Stimulated activated CD4-positive, alpha-beta T cell treated with anti-CD3 and anti-CD28 coated beads, Interleukin-1b, Interleukin-23, amount 100 ng/mL, for 48 hours (primary cell): ENCODE results near the gene HLCS.
"Not testable (repeated sequence)": the region's sequence is repeated elsewhere in the genome, so short reads cannot be mapped to it uniquely, and the experiment has no call there.

Experiments
- DNase-seq: peaks from one replicate; pipeline ENCODE4 v3.0.0-alpha.2; 2020

HLCS gene

DNA sequence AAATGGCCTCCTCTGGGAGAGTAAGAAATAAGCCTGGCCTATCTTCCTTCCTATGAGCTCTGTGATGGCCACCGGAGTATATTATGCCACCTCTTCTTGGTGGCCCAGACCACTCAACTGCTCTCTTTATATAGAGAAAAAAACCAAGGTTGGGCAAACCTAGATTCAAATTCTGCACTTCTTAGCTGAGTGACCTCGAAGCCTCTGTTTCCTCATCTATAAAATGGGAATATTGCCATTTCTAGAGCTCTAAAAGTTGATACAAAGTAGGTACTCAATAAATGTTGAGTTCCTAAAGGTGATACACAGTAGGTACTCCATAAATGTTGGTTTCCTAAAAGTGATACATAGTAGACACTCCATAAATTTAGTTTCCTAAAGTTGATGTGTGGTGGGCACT lies 120.7 kb downstream of the HLCS start:
- no peak for DNase-seq

GRCh38 chr21:36845070-36845469 lies 121.4 kb downstream of the HLCS start:
- no peak for DNase-seq

DNA sequence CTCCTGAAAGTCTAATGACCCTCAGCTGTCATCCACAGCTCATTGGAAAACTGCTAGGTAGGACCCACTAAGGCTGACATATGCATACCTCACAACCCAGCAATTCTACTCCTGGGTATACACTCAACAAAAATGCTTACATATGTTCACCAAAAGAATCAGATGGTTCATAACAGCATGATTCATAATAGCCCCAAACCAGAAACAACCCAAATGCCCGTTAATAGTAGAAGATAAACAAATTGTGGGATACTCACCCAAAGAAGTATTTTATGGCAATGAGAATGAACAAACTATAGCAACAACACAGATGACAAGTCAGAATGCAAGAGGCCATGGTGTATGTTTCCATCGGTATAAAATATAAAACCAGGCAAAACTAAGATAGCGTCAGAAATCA lies 124.6 kb downstream of the HLCS start:
- DNase-seq, result no peak

DNA sequence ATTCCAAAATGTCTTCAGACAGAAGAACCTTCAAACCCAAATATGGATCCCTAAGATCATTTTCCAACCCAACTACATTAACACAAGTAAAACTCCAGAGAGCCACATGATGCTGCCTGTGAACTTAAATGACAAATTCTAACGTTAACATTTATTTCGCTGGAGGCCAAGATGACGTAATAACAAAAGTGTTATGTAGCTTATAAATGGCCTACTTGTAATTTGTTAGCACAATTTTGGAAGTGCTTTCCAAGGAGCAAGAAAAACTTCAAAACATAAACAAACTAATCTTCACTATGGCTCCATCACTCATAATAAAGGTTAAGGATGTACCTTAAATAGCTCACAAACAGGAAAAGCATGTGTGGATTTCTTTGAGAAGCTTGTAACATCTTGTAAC lies 126.7 kb downstream of the HLCS start:
- no peak for DNase-seq

GRCh38 chr21:36839123-36839522 lies 127.3 kb downstream of the HLCS start:
- no peak for DNase-seq

- DNase-seq, result no peak
Observed at GRCh38 chr21:36835383-36835795, 131.1 kb downstream of the HLCS start.

- no peak for DNase-seq
Observed at GRCh38 chr21:36834192-36834591, 132.3 kb downstream of the HLCS start.

DNA sequence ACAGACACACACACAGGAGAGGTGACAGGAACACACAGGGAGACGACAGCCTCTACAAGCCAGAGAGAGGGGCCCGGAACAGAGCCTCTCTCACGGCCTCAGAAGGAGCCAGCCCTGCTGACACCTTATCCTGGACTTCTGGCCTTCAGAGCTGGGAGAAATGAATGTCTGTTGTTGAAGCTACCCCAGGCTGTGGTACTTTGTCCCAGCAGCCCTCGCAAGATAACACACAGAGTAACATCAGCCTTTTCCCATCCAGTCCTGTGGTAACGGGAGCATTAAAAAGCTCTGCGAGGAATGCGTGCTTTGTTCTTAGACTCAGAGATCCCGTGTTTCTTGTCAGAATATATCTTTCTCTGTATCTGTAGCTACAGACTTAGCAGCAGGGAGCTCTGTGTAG lies 136.4 kb downstream of the HLCS start:
- DNase-seq, result no peak

DNA sequence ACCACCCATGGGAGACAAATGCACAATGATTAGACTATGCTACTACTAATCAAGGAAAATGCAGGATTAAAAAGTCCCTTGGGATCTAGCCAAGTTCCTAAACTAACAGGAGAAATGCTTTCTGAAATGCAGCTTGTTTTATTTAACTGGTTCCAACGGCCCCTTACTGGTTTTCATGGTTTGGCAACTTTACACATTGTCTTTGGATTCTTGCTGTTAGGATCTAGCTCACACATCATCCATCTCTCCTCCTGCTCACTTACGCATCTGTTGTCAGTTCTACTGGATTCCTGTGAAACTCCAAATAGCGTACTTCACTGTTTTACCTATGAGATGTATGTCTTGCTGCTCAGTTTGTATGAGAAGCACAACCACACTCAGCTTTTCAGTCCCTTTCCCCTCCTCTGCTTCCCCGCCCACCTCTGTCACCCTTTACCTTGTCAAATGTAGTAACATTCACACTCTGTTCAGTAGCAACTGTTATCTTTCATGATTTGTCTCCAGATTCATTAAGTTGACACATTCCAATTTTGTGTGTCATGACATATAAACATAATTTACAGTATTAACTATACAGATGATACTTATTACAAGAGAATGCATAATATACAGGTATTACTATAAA lies 137.5 kb downstream of the HLCS start:
- DNase-seq, result no peak

DNA sequence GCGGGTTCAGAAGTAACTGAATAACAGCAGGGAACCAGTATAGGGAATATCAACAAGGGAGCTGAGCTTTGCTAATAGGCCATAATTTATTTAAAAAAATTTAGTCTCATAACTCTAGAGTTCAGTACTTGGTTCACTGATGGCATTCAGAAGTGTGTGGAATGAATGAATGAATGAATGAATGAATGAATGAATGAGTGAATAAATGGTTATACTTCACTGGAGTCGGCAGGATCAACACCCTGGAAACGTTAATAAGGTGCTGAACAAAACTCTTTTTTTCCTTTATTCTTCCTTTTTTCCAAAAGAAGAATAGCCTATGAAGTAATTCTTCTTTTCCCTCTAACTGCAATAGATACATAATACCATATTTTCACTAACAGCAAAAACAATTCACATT lies 138.3 kb downstream of the HLCS start:
- no peak for DNase-seq

GRCh38 chr21:36825658-36826057 lies 140.8 kb downstream of the HLCS start:
- no peak for DNase-seq

- no peak for DNase-seq
Observed at GRCh38 chr21:36821032-36821299, 145.5 kb downstream of the HLCS start.

GRCh38 chr21:36820176-36821031 lies 146.1 kb downstream of the HLCS start:
- DNase-seq, result no peak

DNA sequence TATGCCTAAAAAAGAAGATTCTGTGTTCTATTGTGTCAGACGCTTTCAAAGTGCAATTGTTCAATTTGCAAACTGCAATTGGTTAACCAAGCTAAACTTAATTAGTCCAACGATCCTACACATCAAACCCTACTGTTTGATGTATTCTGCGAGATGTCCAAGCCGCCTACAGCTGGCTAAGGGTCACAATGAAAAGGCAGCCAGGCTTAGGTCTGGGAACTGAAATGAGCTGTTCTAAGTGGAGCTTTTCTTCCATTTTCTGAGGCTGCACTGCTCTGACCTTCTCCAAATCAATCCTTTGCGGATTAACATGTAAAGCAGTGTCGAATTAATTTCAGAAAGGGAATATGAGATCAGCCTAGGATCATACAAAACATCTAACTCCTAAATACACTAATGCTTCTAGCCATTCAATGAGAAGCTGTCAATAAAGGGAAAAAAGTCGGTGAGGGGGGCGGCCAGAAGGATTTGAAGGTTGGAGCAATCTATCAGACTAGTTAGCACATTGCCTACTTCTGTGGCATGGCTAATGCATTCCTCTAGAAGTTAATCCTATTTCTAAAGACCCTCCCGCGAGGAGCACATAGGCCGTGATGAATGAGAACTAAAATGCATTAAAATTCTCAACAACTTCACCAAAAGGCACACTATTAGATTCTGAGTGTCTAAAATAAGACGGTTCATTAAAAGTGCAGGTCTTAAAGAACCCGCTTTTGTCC lies 148.6 kb downstream of the HLCS start:
- no peak for DNase-seq

DNA sequence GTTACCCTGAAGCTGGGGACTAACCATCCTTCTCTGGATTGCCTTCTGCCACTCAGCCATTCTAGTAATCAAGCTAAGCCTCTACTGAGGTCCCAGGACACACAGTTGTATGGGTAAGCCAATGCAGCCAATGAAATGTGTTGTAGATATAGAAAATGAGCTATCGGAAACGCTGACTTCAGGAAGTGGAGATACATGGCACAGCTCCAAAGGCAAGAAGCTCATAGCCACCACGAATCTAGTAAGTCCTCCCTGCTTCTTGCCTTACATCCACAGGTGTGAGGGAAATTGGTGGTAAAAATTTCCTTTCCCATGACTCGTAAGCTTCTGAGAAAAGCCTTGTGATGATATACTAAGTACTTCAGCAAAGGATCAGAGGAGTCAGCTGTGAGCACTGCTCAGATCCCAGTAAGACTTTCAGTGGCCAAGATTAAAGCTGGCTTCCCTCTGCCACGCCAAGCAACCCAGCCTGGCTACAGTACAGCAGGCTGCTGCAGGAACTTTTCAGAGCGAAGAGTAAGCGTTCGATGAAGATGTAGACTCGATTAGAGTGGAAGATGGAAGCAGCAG lies 149.8 kb downstream of the HLCS start:
- no peak for DNase-seq

DNA sequence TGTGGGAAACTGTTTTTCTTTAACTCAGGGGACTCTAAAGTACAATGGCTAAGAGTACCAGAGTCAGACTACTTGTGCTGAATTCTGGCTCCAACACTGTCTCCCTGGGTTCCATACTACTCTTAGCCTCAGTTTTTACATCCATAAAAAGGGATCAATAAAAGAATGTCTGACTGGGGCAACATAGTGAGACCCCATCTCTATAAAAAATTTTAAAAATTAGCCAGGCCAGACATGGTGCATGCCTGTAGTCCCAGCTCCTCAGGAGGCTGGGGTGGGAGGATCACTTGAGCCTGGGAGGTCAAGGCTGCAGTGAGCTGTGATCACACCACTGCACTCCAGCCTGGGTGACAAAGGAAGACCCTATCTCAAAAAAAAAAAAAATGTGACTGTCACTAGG lies 150.4 kb downstream of the HLCS start:
- DNase-seq, result not testable (repeated sequence)

- DNase-seq, result no peak
Observed at GRCh38 chr21:36815284-36815683, 151.2 kb downstream of the HLCS start.

DNA sequence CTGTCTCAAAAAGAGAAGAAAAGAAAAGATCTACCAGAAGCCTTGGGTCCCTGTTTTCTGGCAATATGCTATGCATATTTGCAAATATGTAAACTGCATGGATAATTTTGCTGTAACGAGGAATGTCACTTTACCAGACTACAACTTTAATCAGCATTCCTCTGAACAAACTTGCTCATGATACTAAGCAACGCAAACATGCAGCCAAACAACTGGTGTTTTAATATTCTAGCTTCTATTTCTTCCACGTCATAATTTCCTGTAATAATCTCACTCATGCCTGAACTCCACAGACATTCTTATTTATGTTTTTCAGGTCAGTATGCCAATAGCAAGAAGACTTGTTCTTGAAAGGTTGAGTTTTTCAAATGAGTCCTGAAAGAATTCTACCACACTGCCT lies 153.4 kb downstream of the HLCS start:
- no peak for DNase-seq

DNA sequence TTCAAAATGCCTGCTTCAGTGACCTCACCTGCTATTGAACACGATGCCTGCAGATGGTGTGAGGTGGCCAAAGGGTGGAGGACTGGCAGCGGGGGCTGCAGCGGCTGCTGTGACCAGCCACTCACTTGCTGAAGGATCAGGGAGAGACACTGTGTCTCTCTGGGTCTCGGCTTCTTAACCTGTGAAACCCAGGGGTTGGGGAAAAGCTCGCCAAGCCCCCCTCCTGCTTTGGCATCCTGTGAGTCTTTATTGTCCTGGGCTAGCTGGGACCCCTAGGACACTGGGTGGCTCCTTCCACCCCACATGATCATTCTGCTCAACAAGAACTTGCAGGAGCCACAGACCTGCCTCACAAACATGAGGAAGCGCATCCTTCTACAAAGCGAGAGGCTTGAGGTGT lies 154.7 kb downstream of the HLCS start:
- no peak for DNase-seq

DNA sequence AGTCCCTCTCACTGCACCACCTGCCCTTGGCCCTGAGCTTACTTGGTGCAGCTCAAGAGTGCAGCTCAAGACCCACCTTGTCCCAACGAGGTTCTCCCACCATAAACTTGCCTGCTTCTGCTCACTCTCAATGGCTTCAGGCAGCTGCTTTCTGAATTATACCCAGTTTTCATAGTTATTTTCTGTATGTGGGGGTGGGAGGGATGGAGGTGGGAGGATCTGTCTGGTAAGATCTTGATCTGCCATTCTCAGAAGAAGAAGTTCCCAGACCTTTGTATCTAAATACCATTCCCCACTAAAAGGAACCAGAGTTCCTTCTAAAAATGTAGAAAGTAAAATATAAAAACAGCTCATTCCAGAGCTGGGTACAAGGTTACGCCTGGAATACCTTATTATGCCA lies 156.0 kb downstream of the HLCS start:
- DNase-seq, result no peak

GRCh38 chr21:36807422-36807928 lies 159.0 kb downstream of the HLCS start:
- no peak for DNase-seq

DNA sequence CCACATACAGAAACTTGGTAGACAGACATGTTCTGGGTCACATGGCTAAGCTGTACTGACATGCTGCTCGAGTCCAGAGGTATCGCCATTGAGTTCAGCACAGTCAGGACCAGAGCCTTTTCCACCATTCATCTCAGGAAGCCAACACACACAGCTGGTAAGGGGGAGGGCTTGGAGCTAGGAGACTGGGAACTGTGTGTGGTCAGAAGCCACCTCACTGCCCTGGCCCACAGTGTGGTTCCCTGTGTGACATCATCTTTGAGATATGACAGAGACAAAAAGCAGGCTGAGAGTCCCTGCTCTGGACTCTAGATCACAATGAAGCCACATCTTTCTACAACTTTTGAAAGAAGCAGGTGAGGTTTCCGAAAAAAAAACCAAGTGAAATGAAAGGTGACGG lies 160.4 kb downstream of the HLCS start:
- no peak for DNase-seq

DNA sequence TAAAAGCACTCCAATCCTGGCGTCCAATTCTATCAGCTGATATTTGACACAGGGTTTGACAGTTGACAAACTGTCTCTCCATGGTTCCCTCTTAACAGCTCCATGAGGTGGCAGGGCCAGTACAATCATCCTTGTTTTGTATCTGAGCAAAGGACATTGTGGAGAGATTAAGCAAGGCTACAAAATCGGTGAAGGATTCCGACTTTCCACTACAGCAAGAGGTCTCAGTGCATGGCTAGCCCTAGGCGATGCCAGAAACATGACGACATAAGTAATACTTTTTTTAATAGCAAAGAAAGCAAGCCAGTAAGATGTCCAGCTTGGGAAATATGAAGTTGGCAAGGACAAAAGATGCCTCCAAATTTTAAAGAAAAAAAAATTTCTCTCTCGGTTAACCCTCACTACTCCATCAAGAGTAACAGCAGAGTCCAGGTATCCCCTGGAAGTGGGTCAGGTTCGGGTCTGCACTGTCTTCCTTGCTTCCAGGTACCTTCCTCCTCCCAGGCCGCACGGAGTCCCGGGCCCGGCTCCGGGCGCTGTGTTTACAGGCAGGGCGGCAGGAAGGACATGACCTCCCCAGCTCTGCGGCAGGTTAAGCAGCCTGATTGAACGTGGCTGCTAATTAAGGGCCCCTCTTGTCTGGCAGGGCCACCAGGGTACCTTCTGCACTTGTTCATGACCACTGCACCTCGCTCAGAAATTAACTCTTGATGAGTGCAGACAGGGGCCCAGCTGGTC lies 161.4 kb downstream of the HLCS start:
- no peak for DNase-seq
